Sigmoid colon (tissue), 7 donors: ENCODE measurements around the gene CTNNBL1. TPM values are rescaled to one million over a fixed set of nuclear protein-coding genes. Genes with fewer than 3 reads are reported as not detected.

Experiments used
- DNase-seq: peaks from one replicate; pipeline ENCODE4 v3.0.0-alpha.2; 2019
- H3K27ac ChIP-seq, 4 donors: fragments of 200-600 bp; sonication (generic); one replicate each; pipeline ENCODE4 v1.5.1; 2016 to 2019; ENCODE audit warnings: mild to moderate bottlenecking in 1 of 4
- H3K27me3 ChIP-seq, 3 donors: fragments of 200-600 bp; sonication (generic); one replicate each; pipeline ENCODE4 v1.5.1; 2019; ENCODE audit warnings: mild to moderate bottlenecking in 1 of 3
- H3K36me3 ChIP-seq, 4 donors: fragments of 200-600 bp; sonication (generic); one replicate each; pipeline ENCODE4 v1.5.1; 2016 to 2019
- H3K4me1 ChIP-seq, 4 donors: fragments of 200-600 bp; sonication (generic); one replicate each; pipeline ENCODE4 v1.5.1; 2017 to 2019
- H3K4me3 ChIP-seq, 4 donors: fragments of 200-600 bp; sonication (generic); one replicate each; pipeline ENCODE4 v1.5.1; 2017 to 2019; ENCODE audit warnings: mild to moderate bottlenecking in 2 of 4, moderate library complexity in 1 of 4
- H3K9me3 ChIP-seq, 4 donors: fragments of 200-600 bp in 3 of 4; sonication (generic) in 3 of 4; one replicate each; pipeline versions ENCODE4 v1.5.1 to v1.6.1; 2013 to 2019
- CTCF ChIP-seq, 4 experiments: fragments of 450-650 bp in 3 of 4; fragments of 200-600 bp in 1 of 4; IDR thresholded peaks; one replicate each; pipeline ENCODE4 v1.5.1; 2016 to 2019; ENCODE audit warnings: antibody characterized with exemption in 4 of 4, mild to moderate bottlenecking in 3 of 4, moderate library complexity in 2 of 4
- EP300 ChIP-seq, 4 donors: sonication (generic); formaldehyde crosslinking; IDR thresholded peaks; one replicate each; pipeline ENCODE4 v1.6.1; 2017; ENCODE audit warnings: antibody characterized with exemption in 4 of 4
- POLR2A ChIP-seq, 2 donors: fragments of 450-650 bp; IDR thresholded peaks; one replicate each; pipeline ENCODE4 v1.6.1; 2016; ENCODE audit warnings: antibody characterized with exemption in 2 of 2, mild to moderate bottlenecking in 2 of 2, moderate library complexity in 2 of 2
- POLR2AphosphoS5 ChIP-seq, 4 donors: sonication (generic); formaldehyde crosslinking; IDR thresholded peaks; one replicate each; pipeline ENCODE4 v1.6.1; 2017; ENCODE audit warnings: antibody characterized with exemption in 4 of 4
- WGBS, 2 donors: extraction: QIAGEN DNeasy Blood & Tissue Kit; methylation state at CpG; one replicate each; pipeline ENCODE4 v1.1.7; 2013; 5-methylcytosine and 5-hydroxymethylcytosine counted together
- intact Hi-C: fragments of 100-400 bp; cut with DNase I; formaldehyde crosslinking; loops from one replicate; pipeline ENCODE4 v1.15.1; 2023
- polyA plus RNA-seq, 3 donors: library from polyadenylated mRNA; stranded (reverse); fragments of 200-250 nt; gene quantifications; one replicate each; pipeline ENCODE4 v1.2.3, GENCODE V29; 2013
- total RNA-seq, 4 donors: library from RNA; depleted of rRNA; stranded (reverse); fragments of >200 nt; gene quantifications; one replicate each; pipeline ENCODE4 v1.1.0, GENCODE V29; 2016
- donor health status: healthy with polysubstance abuse.
- donor health status: Bipolar disorder and iron deficiency.
- donor health status: healthy.

The CTNNBL1 gene
- total and polyA plus RNA-seq, 7 donors: 27.3 to 47.9 (median 34.8) TPM

DNA sequence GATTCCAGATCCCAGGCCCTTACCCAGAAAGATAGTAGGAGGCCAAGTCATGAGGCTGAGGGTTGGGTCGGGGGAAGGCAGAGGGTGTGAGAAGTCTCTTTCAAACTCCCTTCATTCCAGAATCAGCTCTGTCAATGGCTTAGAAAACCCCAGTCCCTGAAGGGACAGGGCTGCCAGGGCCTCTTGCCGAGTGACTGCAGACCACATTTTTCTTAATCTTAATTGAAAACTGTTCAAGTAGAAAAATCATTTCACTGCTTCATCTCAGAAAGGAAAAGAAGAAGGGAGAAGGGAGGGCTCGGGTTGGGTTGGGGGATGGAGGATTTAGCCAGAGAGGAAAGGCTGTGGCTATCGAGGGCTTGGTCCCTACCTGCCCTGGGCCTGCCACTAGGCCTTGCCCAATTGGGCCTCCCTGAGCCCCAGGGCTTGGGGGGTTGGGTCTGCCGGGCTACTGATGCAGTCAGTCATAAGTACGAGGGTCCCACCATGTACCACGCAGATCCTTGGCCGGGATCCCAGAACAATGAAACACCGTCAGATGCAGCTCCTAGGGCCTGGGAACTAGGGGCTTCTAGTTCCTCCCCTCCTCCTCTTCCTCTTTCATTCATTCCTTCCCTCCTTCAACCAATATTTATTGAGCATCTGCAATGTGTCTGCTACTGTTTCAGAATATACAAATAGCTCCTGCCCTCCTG, 44.0 kb upstream of the CTNNBL1 start:
- Histone ChIP-seq H3K4me3 (no peak overlapping the region), H3K4me1 (no peaks in the 10 kb centered on the region), H3K9me3 (no peaks in the 10 kb centered on the region), H3K36me3 (no peaks in the 10 kb centered on the region), H3K27me3 (peaks cover 0 to 5% (median 0%) of the 10 kb centered on the region in 3 donors), H3K27ac (no peak overlapping the region)
- 75 to 76% methylated on average over 9 of the region's 9 CpGs for WGBS, 2 donors
- intact Hi-C loops: no loop called here
- no peak for DNase-seq
- TF ChIP-seq CTCF (IDR thresholded peaks at IDR 0.05) (no peak), EP300 (IDR thresholded peaks at IDR 0.05) (no peak), POLR2A (IDR thresholded peaks at IDR 0.05) (no peak), POLR2AphosphoS5 (IDR thresholded peaks at IDR 0.05) (no peak)

- WGBS, 2 donors: 72 to 78% methylated on average over 3 of the region's 3 CpGs
- Histone ChIP-seq H3K4me1 (no peaks in the 10 kb centered on the region), H3K27me3 (peaks cover 0 to 2% (median 0%) of the 10 kb centered on the region in 3 donors), H3K27ac (no peak overlapping the region), H3K9me3 (no peaks in the 10 kb centered on the region), H3K4me3 (no peak overlapping the region), H3K36me3 (no peaks in the 10 kb centered on the region)
- no peak for TF ChIP-seq POLR2AphosphoS5 (IDR thresholded peaks at IDR 0.05)
- no peak for TF ChIP-seq CTCF (IDR thresholded peaks at IDR 0.05)
- TF ChIP-seq EP300 (IDR thresholded peaks at IDR 0.05): no peak
- TF ChIP-seq POLR2A (IDR thresholded peaks at IDR 0.05): no peak
- intact Hi-C loops: no loop called here
- no peak for DNase-seq
Observed at GRCh38 chr20:37650661-37651060, 43.2 kb upstream of the CTNNBL1 start.

- no peak overlapping the region for H3K27ac ChIP-seq
- H3K9me3 ChIP-seq: no peaks in the 10 kb centered on the region
- TF ChIP-seq POLR2AphosphoS5 (IDR thresholded peaks at IDR 0.05) (no peak), CTCF (IDR thresholded peaks at IDR 0.05) (peak in 3 of 4 experiments; percentile 11 to 22 (median 20)), POLR2A (IDR thresholded peaks at IDR 0.05) (no peak), EP300 (IDR thresholded peaks at IDR 0.05) (no peak)
- DNase-seq: no peak
- no peaks in the 10 kb centered on the region for H3K27me3 ChIP-seq
- H3K4me1 ChIP-seq: no peaks in the 10 kb centered on the region
- 31 to 46% methylated on average over 5 of the region's 5 CpGs for WGBS, 2 donors
- no peak overlapping the region for H3K4me3 ChIP-seq
- H3K36me3 ChIP-seq: no peaks in the 10 kb centered on the region
- intact Hi-C loops: no loop called here
Observed at GRCh38 chr20:37651932-37652331, 41.9 kb upstream of the CTNNBL1 start.

GRCh38 chr20:37656945-37657344, 36.9 kb upstream of the CTNNBL1 start:
- Histone ChIP-seq H3K4me3 (no peak overlapping the region), H3K9me3 (no peaks in the 10 kb centered on the region), H3K36me3 (no peaks in the 10 kb centered on the region), H3K27ac (no peak overlapping the region), H3K4me1 (no peaks in the 10 kb centered on the region), H3K27me3 (no peaks in the 10 kb centered on the region)
- TF ChIP-seq POLR2AphosphoS5 (IDR thresholded peaks at IDR 0.05) (no peak), CTCF (IDR thresholded peaks at IDR 0.05) (no peak), EP300 (IDR thresholded peaks at IDR 0.05) (no peak), POLR2A (IDR thresholded peaks at IDR 0.05) (no peak)
- intact Hi-C loops: no loop called here
- DNase-seq: no peak
- 74 to 83% methylated on average over 6 of the region's 6 CpGs for WGBS, 2 donors
